Measurements from ENCODE around the gene SYNDIG1L. TPM values are rescaled to one million over a fixed set of nuclear protein-coding genes. Genes with fewer than 3 reads are reported as not detected.
"Not testable (repeated sequence)": the region's sequence is repeated elsewhere in the genome, so short reads cannot be mapped to it uniquely, and the experiment has no call there.

Gene SYNDIG1L
- polyA plus RNA-seq, 1 experiment: not detected

DNA sequence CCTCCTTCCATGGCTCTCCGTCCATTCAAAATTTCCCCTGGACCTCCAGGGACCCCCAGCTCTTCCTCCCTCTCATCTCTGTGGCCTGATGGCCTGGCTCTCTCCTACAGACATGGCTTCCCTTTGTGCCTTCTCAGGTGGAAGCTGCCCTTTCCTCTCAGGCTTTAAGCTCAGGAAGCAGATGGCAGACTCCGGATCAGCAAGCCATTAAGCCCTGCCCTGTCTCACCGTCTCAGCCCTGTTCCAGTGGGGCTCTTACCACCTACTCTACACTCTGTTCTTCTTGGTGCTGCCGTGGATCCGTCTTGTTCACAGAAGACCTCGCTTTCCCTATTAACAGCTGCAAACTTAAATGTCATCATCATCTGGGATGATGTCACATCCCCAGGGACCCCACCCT lies 34.0 kb upstream of the SYNDIG1L start:
- no peak for DNase-seq (ENCODE audit: low read depth, low spot score)
- ChIA-PET CTCF (interaction anchor here (0.7 to 4.8 kb wide), 6 partner anchors 14 to 344 kb away, joined by 3 to 19 read pairs (median 4); no protein-coding TSS in a partner anchor), POLR2A (interaction anchor here (0.8 kb wide), 1 partner anchor 15 kb away, joined by 3 read pairs; no protein-coding TSS in a partner anchor)
- no peak for TF ChIP-seq CTCF (IDR thresholded peaks at IDR 0.05; ENCODE audit: low read depth, low read length)
- no peak overlapping the region for H3K4me3 ChIP-seq (ENCODE audit: low read depth, low read length)
- H3K27ac ChIP-seq (ENCODE audit: low read depth, low read length): no peak overlapping the region
- peaks cover 21% of the 10 kb centered on the region for H3K27me3 ChIP-seq (ENCODE audit: control insufficient read depth, insufficient read depth, low read length)
- H3K9me3 ChIP-seq (ENCODE audit: control insufficient read depth, insufficient read depth, low read length): no peaks in the 10 kb centered on the region

GRCh38 chr14:74459289-74459946 lies 33.4 kb upstream of the SYNDIG1L start:
- ChIA-PET CTCF (interaction anchor here (0.7 to 4.8 kb wide), 5 partner anchors 16 to 345 kb away, joined by 3 to 19 read pairs (median 3); no protein-coding TSS in a partner anchor), POLR2A (interaction anchor here (0.8 kb wide), 1 partner anchor 15 kb away, joined by 3 read pairs; no protein-coding TSS in a partner anchor)
- Histone ChIP-seq H3K27ac (ENCODE audit: low read depth, low read length) (no peak overlapping the region), H3K4me3 (ENCODE audit: low read depth, low read length) (no peak overlapping the region), H3K9me3 (ENCODE audit: control insufficient read depth, insufficient read depth, low read length) (no peaks in the 10 kb centered on the region), H3K27me3 (ENCODE audit: control insufficient read depth, insufficient read depth, low read length) (peaks cover 21% of the 10 kb centered on the region)
- peak; percentile 8 for DNase-seq (ENCODE audit: low read depth, low spot score)
- TF ChIP-seq CTCF (IDR thresholded peaks at IDR 0.05; ENCODE audit: low read depth, low read length): peak; percentile 79

- TF ChIP-seq CTCF (IDR thresholded peaks at IDR 0.05; ENCODE audit: low read depth, low read length): no peak
- Histone ChIP-seq H3K27me3 (ENCODE audit: control insufficient read depth, insufficient read depth, low read length) (peaks cover 10% of the 10 kb centered on the region), H3K4me3 (ENCODE audit: low read depth, low read length) (no peak overlapping the region), H3K9me3 (ENCODE audit: control insufficient read depth, insufficient read depth, low read length) (no peaks in the 10 kb centered on the region), H3K27ac (ENCODE audit: low read depth, low read length) (no peak overlapping the region)
- DNase-seq (ENCODE audit: low read depth, low spot score): no peak
- POLR2A ChIA-PET: no interaction called here
- CTCF ChIA-PET: interaction anchor here (0.6 to 4.8 kb wide), 2 partner anchors 21 to 94 kb away, joined by 3 to 19 read pairs; no protein-coding TSS in a partner anchor
These were observed 31.5 kb upstream of the SYNDIG1L start for GRCh38 chr14:74457565-74457895.

- Histone ChIP-seq H3K27ac (ENCODE audit: low read depth, low read length) (no peak overlapping the region), H3K27me3 (ENCODE audit: control insufficient read depth, insufficient read depth, low read length) (peaks cover 11% of the 10 kb centered on the region), H3K9me3 (ENCODE audit: control insufficient read depth, insufficient read depth, low read length) (no peaks in the 10 kb centered on the region), H3K4me3 (ENCODE audit: low read depth, low read length) (no peak overlapping the region)
- DNase-seq (ENCODE audit: low read depth, low spot score): no peak
- TF ChIP-seq CTCF (IDR thresholded peaks at IDR 0.05; ENCODE audit: low read depth, low read length): no peak
- ChIA-PET CTCF (interaction anchor here (0.6 to 4.8 kb wide), 2 partner anchors 22 to 94 kb away, joined by 3 to 19 read pairs; no protein-coding TSS in a partner anchor), POLR2A (no interaction called here)
These were observed 30.9 kb upstream of the SYNDIG1L start for GRCh38 chr14:74456684-74457564.

DNA sequence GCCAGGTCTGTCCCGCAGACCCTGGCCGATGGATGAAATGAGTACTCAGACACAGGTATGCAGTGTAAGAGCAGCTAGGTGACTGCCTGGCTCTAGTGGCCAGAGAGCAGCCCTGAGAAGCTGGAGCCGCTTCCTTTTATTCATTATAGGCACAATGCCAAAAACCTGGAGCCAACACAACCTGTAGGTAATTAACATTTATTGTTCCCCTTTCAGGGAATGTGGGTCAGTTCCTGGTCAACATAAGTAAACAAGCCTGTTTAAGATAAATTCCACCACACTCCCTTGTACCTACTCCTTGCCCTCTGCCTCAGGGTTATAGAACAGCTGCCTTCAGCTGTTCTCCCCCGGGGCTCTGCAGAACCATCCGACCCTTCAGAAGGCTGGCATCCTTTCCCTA lies 28.4 kb upstream of the SYNDIG1L start:
- DNase-seq (ENCODE audit: low read depth, low spot score); H3K4me3 ChIP-seq (ENCODE audit: low read depth, low read length); CTCF ChIA-PET; H3K9me3 ChIP-seq (ENCODE audit: control insufficient read depth, insufficient read depth, low read length); H3K27ac ChIP-seq (ENCODE audit: low read depth, low read length): not testable (repeated sequence)
- POLR2A ChIA-PET: interaction anchor here (1.0 kb wide), 1 partner anchor 39 kb away, joined by 3 read pairs; the partner anchor contains the start of genes ISCA2 and NPC2
- peaks cover 11% of the 10 kb centered on the region for H3K27me3 ChIP-seq (ENCODE audit: control insufficient read depth, insufficient read depth, low read length)

Measured in AG04450 (cell line).